ENCODE data around the gene SERINC2. TPM values are rescaled to one million over a fixed set of nuclear protein-coding genes. Genes with fewer than 3 reads are reported as not detected.

SERINC2 gene
- total and polyA plus RNA-seq, 10 of the 15 experiments (the other 5 are each of a cell fraction or from before 2014, with no cell fraction given): 0.02 to 9.4 (median 0.50) TPM

GRCh38 chr1:31444725-31445448 lies 31.9 kb downstream of the SERINC2 start:
- H2AFZ ChIP-seq (ENCODE audit: control insufficient read depth, low read depth, low read length): no peak overlapping the region
- ATAC-seq (no peak), DNase-seq (ENCODE audit: low read depth, low spot score) (no peak), FAIRE-seq (no peak)
- H3K27ac ChIP-seq (ENCODE audit: control insufficient read depth, insufficient read depth): no peak overlapping the region
- no peak overlapping the region for H3K4me3 ChIP-seq
- H3K4me1 ChIP-seq (ENCODE audit: control insufficient read depth, insufficient read depth, low read length): no peaks in the 10 kb centered on the region
- ChIA-PET POLR2A (interaction anchor here (0.6 to 1.0 kb wide), 2 partner anchors 9 to 51 kb away, joined by 3 to 4 read pairs; no protein-coding TSS in a partner anchor), RAD21 (ENCODE audit: unreplicated experiment) (no interaction called here), SMC1A (ENCODE audit: uncharacterized antibody, unreplicated experiment) (no interaction called here), CTCF (no interaction called here)
- H3K9ac ChIP-seq (ENCODE audit: control insufficient read depth, insufficient read depth, low read length): no peak overlapping the region
- intact Hi-C loops (cut with micrococcal nuclease; ENCODE audit: unreplicated experiment): loop anchor here (5.0 kb wide), 1 partner anchor 102 kb away; no protein-coding TSS in a partner anchor
- no peaks in the 10 kb centered on the region for H4K20me1 ChIP-seq (ENCODE audit: control insufficient read depth, insufficient read depth)
- no TSS peak for BruUV-seq (replicated peaks)
- peaks cover 3% of the 10 kb centered on the region; the same call in 2 of the 3 replicates for H3K9me3 ChIP-seq (replicated peaks; ENCODE audit: control insufficient read depth, insufficient read depth, low read length)
- no peak overlapping the region for H3K4me2 ChIP-seq (ENCODE audit: control insufficient read depth, insufficient read depth)
- 33% methylated on average over 8 of the region's 8 CpGs for WGBS (ENCODE audit: insufficient coverage, insufficient replicate concordance, low lambda C conversion rate, missing lambda C conversion rate)
- in situ Hi-C loops (cut with MboI): no loop called here
- no peaks in the 10 kb centered on the region for H3K27me3 ChIP-seq (replicated peaks in 1 of 2; ENCODE audit: control insufficient read depth in 2 of 2, insufficient read depth in 2 of 2, low read length in 1 of 2)
- TF ChIP-seq RAD51 (IDR thresholded peaks at IDR 0.05) (no peak), TCF12 (IDR thresholded peaks at IDR 0.05; ENCODE audit: low read depth, low read length) (no peak), CBFB (IDR thresholded peaks at IDR 0.05; ENCODE audit: low read depth) (no peak), ZNF24 (IDR thresholded peaks at IDR 0.05) (no peak), BACH1 (IDR thresholded peaks at IDR 0.05; ENCODE audit: borderline replicate concordance) (no peak), PKNOX1 (IDR thresholded peaks at IDR 0.05) (no peak), CHD2 (IDR thresholded peaks at IDR 0.05; ENCODE audit: borderline replicate concordance, low read depth, low read length) (no peak), MYC (IDR thresholded peaks at IDR 0.05; ENCODE audit: insufficient read depth, insufficient read length, insufficient replicate concordance, low read length, severe bottlenecking) (no peak)
- H3K36me3 ChIP-seq (ENCODE audit: control insufficient read depth in 2 of 2, insufficient read depth in 2 of 2, low read length in 1 of 2): no peaks in the 10 kb centered on the region
- H3K79me2 ChIP-seq (ENCODE audit: control insufficient read depth, insufficient read depth, low read length): no peaks in the 10 kb centered on the region
